Measurements from ENCODE around the gene SLC16A8. TPM values are rescaled to one million over a fixed set of nuclear protein-coding genes. Genes with fewer than 3 reads are reported as not detected.

SLC16A8 gene
- total and polyA plus RNA-seq, 2 of the 13 experiments (the other 11 are each of a cell fraction or from before 2014, with no cell fraction given) = not detected

- intact Hi-C loops (cut with micrococcal nuclease; ENCODE audit: unreplicated experiment) = no loop called here
- H3K36me3 ChIP-seq (replicated peaks in 1 of 2; ENCODE audit: control insufficient read depth in 1 of 2, insufficient read depth in 2 of 2, low read length in 2 of 2) = no peaks in the 10 kb centered on the region
- no peaks in the 10 kb centered on the region for H3K27me3 ChIP-seq (ENCODE audit: control insufficient read depth in 1 of 2, insufficient read depth in 2 of 2, low read length in 2 of 2)
- no peak for TF ChIP-seq ZFP41 (CRISPR knock-in tag; IDR thresholded peaks at IDR 0.05; ENCODE audit: borderline replicate concordance)
- no peak for TF ChIP-seq ZBTB38 (CRISPR knock-in tag; IDR thresholded peaks at IDR 0.05)
- TF ChIP-seq ZNF34 (CRISPR knock-in tag; IDR thresholded peaks at IDR 0.05; ENCODE audit: borderline replicate concordance) = no peak
- TF ChIP-seq CBX2 (IDR thresholded peaks at IDR 0.05; ENCODE audit: low read depth, low read length) = no peak
- no peak for TF ChIP-seq CBX2 (CRISPR knock-in tag; IDR thresholded peaks at IDR 0.05; ENCODE audit: low read depth)
- TF ChIP-seq ATF5 (CRISPR knock-in tag; IDR thresholded peaks at IDR 0.05; ENCODE audit: low read depth) = no peak
- TF ChIP-seq ZBTB10 (CRISPR knock-in tag; IDR thresholded peaks at IDR 0.05; ENCODE audit: borderline replicate concordance) = no peak
- TF ChIP-seq ZNF446 (CRISPR knock-in tag; IDR thresholded peaks at IDR 0.05) = no peak
- no peak overlapping the region for H3K27ac ChIP-seq (ENCODE audit: extremely low read length, insufficient read depth, low read length)
- H3K79me2 ChIP-seq (ENCODE audit: insufficient read depth, low read length) = no peaks in the 10 kb centered on the region
- H3K9me3 ChIP-seq (ENCODE audit: low read length) = no peaks in the 10 kb centered on the region
- ChIA-PET CTCF (ENCODE audit: low intra/inter-chr PET ratio, low total read pairs) (no interaction called here), POLR2A (no interaction called here)
- WGBS (ENCODE audit: low lambda C conversion rate) = 86% methylated on average over 19 of the region's 23 CpGs
- H3K4me1 ChIP-seq (ENCODE audit: insufficient read depth, low read length) = no peaks in the 10 kb centered on the region
- no peak overlapping the region for H3K9ac ChIP-seq (ENCODE audit: insufficient read depth, low read depth, low read length)
- no TSS peak for BruUV-seq (replicated peaks)
- FAIRE-seq (no peak), ATAC-seq (no peak), DNase-seq (ENCODE audit: low spot score) (no peak)
- no peaks in the 10 kb centered on the region for H4K20me1 ChIP-seq (ENCODE audit: insufficient read depth, low read length)
- in situ Hi-C loops (cut with HindIII; ENCODE audit: extremely low pct_ligation_motif_present, low pct_unique_long_range_greater_than_20kb) = no loop called here
- no peak overlapping the region for H3K4me2 ChIP-seq (ENCODE audit: low read depth, low read length)
- no peak overlapping the region for H3K4me3 ChIP-seq (replicated peaks in 1 of 3; ENCODE audit: insufficient read depth in 1 of 3, low read depth in 2 of 3, low read length in 3 of 3)
- H2AFZ ChIP-seq (ENCODE audit: low read length) = no peak overlapping the region
These were observed 43.1 kb upstream of the SLC16A8 start for GRCh38 chr22:38126928-38127668.
